ENCODE measurements around the gene TUBGCP2. TPM values are rescaled to one million over a fixed set of nuclear protein-coding genes. Genes with fewer than 3 reads are reported as not detected.

TUBGCP2 gene
- total and polyA plus RNA-seq, 2 of the 13 experiments (the other 11 are each of a cell fraction or from before 2014, with no cell fraction given) = 21.3 to 34.5 TPM

GRCh38 chr10:133347710-133348517 is 39.2 kb upstream of the TUBGCP2 start (continued):
- TF ChIP-seq, protein P1, sequence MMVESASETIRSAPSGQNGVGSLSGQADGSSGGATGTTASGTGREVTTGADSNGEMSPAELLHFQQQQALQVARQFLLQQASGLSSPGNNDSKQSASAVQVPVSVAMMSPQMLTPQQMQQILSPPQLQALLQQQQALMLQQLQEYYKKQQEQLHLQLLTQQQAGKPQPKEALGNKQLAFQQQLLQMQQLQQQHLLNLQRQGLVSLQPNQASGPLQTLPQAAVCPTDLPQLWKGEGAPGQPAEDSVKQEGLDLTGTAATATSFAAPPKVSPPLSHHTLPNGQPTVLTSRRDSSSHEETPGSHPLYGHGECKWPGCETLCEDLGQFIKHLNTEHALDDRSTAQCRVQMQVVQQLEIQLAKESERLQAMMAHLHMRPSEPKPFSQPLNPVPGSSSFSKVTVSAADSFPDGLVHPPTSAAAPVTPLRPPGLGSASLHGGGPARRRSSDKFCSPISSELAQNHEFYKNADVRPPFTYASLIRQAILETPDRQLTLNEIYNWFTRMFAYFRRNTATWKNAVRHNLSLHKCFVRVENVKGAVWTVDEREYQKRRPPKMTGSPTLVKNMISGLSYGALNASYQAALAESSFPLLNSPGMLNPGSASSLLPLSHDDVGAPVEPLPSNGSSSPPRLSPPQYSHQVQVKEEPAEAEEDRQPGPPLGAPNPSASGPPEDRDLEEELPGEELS (CRISPR knock-in tag; IDR thresholded peaks at IDR 0.05) = peak; percentile 19; the same call in 1 of the 2 replicates
- TF ChIP-seq ZNF354B (CRISPR knock-in tag; IDR thresholded peaks at IDR 0.05) (no peak), ZNF784 (CRISPR knock-in tag; IDR thresholded peaks at IDR 0.05; ENCODE audit: borderline replicate concordance) (no peak), GPBP1L1 (CRISPR knock-in tag; IDR thresholded peaks at IDR 0.05) (no peak), TEAD3 (CRISPR knock-in tag; optimal IDR thresholded peaks at IDR 0.05; ENCODE audit: borderline replicate concordance) (peak; percentile 26), ZNF574 (CRISPR knock-in tag; IDR thresholded peaks at IDR 0.05) (no peak; the same call in 1 of the 2 replicates), GZF1 (CRISPR knock-in tag; IDR thresholded peaks at IDR 0.05) (no peak), ZNF567 (CRISPR knock-in tag; IDR thresholded peaks at IDR 0.05; ENCODE audit: borderline replicate concordance) (no peak), NR2C2 (CRISPR knock-in tag; IDR thresholded peaks at IDR 0.05; ENCODE audit: borderline replicate concordance) (peak; percentile 95), DMAP1 (CRISPR knock-in tag; IDR thresholded peaks at IDR 0.05) (no peak), AKAP8 (CRISPR knock-in tag; IDR thresholded peaks at IDR 0.05) (peak; percentile 96), PHF20 (CRISPR knock-in tag; IDR thresholded peaks at IDR 0.05) (no peak), PCBP1 (IDR thresholded peaks at IDR 0.05; ENCODE audit: borderline replicate concordance, low read depth, low read length) (no peak), ZSCAN30 (CRISPR knock-in tag; IDR thresholded peaks at IDR 0.05) (no peak), GATAD2A (CRISPR knock-in tag; IDR thresholded peaks at IDR 0.05) (peak; percentile 63), ARHGAP35 (CRISPR knock-in tag; IDR thresholded peaks at IDR 0.05; ENCODE audit: borderline replicate concordance) (no peak), POGK (CRISPR knock-in tag; conservative IDR thresholded peaks at IDR 0.05) (0 out of 2 replicates have a peak, but pooled peaks have one; percentile 17), HOXA3 (CRISPR knock-in tag; IDR thresholded peaks at IDR 0.05) (peak; percentile 40; the same call in 1 of the 2 replicates), JUND (CRISPR knock-in tag; IDR thresholded peaks at IDR 0.05) (peak; percentile 92), ADNP (CRISPR knock-in tag; IDR thresholded peaks at IDR 0.05) (no peak), ZNF331 (CRISPR knock-in tag; IDR thresholded peaks at IDR 0.05) (peak; percentile 21; the same call in 1 of the 2 replicates)
